DND-41 (cell line): Measurements from ENCODE around the gene TFG.

ENCODE experiments used
- ATAC-seq: fragments of 200-7000 bp; cut with Tn5 transposase; 3 replicates; pipeline ENCODE4 v1.9.1; 2021; ENCODE audit warnings: low read depth; ENCODE audit not compliant: insufficient read depth
- DNase-seq: peaks from one replicate; pipeline ENCODE4 v3.0.0-alpha.2; 2020
- H2AFZ ChIP-seq: 2 replicates; pipeline ENCODE4 v1.6.0; 2012; ENCODE audit warnings: low read depth, low read length
- H3K27ac ChIP-seq: 2 replicates; pipeline ENCODE4 v1.5.1; 2012; ENCODE audit warnings: low read length, inconsistent platforms
- H3K27me3 ChIP-seq: fragments of 200-600 bp; sonication (generic); 2 replicates; pipeline ENCODE4 v1.6.0; 2012; ENCODE audit warnings: low read length, mild to moderate bottlenecking, inconsistent platforms; ENCODE audit not compliant: insufficient read depth, poor library complexity
- H3K36me3 ChIP-seq: 2 replicates; pipeline ENCODE4 v1.5.1; 2012; ENCODE audit warnings: low read length, inconsistent platforms; ENCODE audit not compliant: insufficient read depth
- H3K4me1 ChIP-seq: 2 replicates; pipeline ENCODE4 v1.5.1; 2012; ENCODE audit warnings: mild to moderate bottlenecking, low read length; ENCODE audit not compliant: insufficient read depth
- H3K4me2 ChIP-seq: 2 replicates; pipeline ENCODE4 v1.6.0; 2012; ENCODE audit warnings: mild to moderate bottlenecking, moderate library complexity, low read length, inconsistent platforms; ENCODE audit not compliant: insufficient read depth
- H3K4me3 ChIP-seq, 2 experiments: fragments of 200-600 bp in 1 of 2; shearing (Covaris generic) in 1 of 2; 2 replicates each; pipeline ENCODE4 v1.5.1; 2012 to 2016; ENCODE audit warnings: inconsistent platforms in 2 of 2, low read length in 2 of 2, mild to moderate bottlenecking in 2 of 2, low read depth in 1 of 2, moderate library complexity in 1 of 2
- H3K79me2 ChIP-seq: 2 replicates; pipeline ENCODE4 v1.6.0; 2012; ENCODE audit warnings: low read length, inconsistent platforms; ENCODE audit not compliant: insufficient read depth
- H3K9ac ChIP-seq: 2 replicates; pipeline ENCODE4 v1.6.0; 2012; ENCODE audit warnings: low read depth, mild to moderate bottlenecking, inconsistent platforms, low read length, moderate library complexity
- H3K9me3 ChIP-seq: 2 replicates; pipeline ENCODE4 v1.5.1; 2012; ENCODE audit warnings: low read length, moderate library complexity, mild to moderate bottlenecking, inconsistent platforms; ENCODE audit not compliant: insufficient read depth, severe bottlenecking
- H4K20me1 ChIP-seq: 2 replicates; pipeline ENCODE4 v1.6.0; 2012; ENCODE audit warnings: low read length; ENCODE audit not compliant: insufficient read depth
- EZH2 ChIP-seq: IDR thresholded peaks from 3 replicates; pipeline ENCODE4 v1.6.1; 2012; ENCODE audit warnings: borderline replicate concordance, low read depth, mild to moderate bottlenecking, moderate library complexity, low read length, inconsistent platforms; ENCODE audit not compliant: severe bottlenecking
- TF ChIP-seq, protein P1 (sequence below): IDR thresholded peaks from 2 replicates; pipeline ENCODE4 v1.5.1; 2012; ENCODE audit warnings: borderline replicate concordance, low read length, moderate library complexity, mild to moderate bottlenecking; ENCODE audit not compliant: poor library complexity, severe bottlenecking; ENCODE audit errors: extremely low read depth

Gene TFG

DNA sequence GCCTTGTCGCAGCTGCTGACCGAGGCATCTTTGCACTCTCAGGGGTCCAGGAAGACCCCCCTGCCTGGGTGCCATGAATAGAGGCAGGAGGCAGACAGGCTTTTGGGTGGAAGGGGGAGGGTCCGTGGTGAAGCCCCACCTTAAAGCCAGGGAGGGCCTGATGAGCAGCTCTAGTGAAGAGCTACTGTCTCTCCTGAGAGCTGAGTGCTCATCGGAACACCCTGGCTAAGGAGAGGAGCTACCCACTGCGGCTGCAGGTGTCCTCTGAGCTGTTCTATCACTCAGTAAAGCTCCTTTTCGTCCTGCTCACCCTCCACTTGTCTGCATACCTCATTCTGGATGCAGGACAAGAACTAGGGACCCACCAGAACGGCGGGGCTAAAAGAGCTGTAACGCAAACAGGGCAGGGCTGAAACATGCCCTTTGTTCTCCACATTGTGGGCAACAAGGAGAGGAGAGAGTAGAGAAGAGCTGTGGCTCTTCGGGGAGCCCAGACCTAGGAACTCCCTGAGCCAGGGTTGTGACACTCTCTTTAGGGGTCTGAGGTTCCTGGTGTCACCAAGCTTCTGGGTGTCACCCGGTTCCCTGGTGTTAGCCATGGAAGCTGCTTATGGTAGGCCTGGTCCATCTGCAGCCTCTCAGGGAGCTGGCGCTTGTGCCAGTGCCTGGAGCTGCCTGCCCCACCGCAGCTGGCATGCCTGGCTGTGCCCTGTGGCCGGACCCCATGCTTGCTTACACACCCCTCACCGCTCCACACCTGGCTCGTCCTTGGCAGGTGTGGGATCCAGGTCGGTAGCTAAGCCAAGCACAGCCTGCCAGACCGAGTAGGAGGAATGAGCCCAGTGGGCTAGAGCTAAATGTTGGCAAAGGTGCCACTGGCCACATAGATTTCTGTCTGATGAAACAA, 26.2 kb upstream of the TFG start:
- ATAC-seq (0 out of 3 replicates have a peak, but pooled peaks have one; percentile 39), DNase-seq (no peak)
- no peaks in the 10 kb centered on the region for H4K20me1 ChIP-seq
- H2AFZ ChIP-seq, result no peak overlapping the region
- H3K9me3 ChIP-seq, result no peaks in the 10 kb centered on the region
- H3K4me2 ChIP-seq, result no peak overlapping the region
- no peaks in the 10 kb centered on the region for H3K79me2 ChIP-seq
- TF ChIP-seq, protein P1, sequence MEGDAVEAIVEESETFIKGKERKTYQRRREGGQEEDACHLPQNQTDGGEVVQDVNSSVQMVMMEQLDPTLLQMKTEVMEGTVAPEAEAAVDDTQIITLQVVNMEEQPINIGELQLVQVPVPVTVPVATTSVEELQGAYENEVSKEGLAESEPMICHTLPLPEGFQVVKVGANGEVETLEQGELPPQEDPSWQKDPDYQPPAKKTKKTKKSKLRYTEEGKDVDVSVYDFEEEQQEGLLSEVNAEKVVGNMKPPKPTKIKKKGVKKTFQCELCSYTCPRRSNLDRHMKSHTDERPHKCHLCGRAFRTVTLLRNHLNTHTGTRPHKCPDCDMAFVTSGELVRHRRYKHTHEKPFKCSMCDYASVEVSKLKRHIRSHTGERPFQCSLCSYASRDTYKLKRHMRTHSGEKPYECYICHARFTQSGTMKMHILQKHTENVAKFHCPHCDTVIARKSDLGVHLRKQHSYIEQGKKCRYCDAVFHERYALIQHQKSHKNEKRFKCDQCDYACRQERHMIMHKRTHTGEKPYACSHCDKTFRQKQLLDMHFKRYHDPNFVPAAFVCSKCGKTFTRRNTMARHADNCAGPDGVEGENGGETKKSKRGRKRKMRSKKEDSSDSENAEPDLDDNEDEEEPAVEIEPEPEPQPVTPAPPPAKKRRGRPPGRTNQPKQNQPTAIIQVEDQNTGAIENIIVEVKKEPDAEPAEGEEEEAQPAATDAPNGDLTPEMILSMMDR, result no peak
- TF ChIP-seq EZH2, result no peak
- H3K4me3 ChIP-seq, result no peak overlapping the region
- H3K36me3 ChIP-seq, result no peaks in the 10 kb centered on the region
- H3K27me3 ChIP-seq, result no peaks in the 10 kb centered on the region
- no peaks in the 10 kb centered on the region for H3K4me1 ChIP-seq
- no peak overlapping the region for H3K9ac ChIP-seq
- no peak overlapping the region for H3K27ac ChIP-seq

DNA sequence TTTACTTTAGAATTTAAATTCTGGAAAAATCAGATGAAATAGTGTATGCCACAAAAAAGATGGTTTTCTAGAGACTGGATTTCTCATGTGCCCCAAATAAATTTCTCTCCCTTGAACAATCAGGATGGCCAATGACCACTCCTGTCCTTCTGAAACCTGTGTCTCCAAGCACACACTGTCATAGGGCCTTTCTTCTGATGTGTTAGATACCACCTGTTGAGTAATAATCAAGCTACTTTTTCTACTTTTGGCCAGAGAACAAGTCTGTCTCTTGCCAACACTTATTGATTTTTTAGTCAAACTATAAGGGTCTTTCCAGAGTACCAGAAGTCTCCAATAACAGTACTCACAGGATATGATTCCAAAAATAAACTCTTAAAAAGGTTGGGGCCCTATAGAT, 16.1 kb upstream of the TFG start:
- ATAC-seq, result no peak

DNA sequence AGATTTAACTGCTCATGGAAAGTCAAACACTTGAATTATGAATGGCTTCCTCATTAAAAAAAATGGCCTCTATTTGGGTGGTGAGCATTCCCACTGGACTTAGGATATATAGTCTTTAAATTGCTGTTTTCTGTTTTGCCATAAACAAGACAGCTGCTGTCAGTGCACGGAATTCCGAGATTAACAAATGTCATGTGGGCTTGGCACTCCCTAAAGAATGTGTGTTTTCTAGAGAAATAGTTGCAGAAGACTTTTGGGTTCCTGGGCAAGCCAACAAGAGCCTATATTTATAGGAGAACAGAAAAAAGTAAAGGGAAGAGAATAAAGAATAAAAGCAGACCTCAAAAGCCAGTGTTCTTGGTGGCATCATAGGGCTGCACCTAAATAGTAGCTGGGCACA, 13.6 kb upstream of the TFG start:
- Histone ChIP-seq H3K4me2 (no peak overlapping the region), H3K4me1 (no peaks in the 10 kb centered on the region), H3K9ac (no peak overlapping the region), H3K27me3 (peaks cover 3% of the 10 kb centered on the region), H3K79me2 (no peaks in the 10 kb centered on the region), H3K9me3 (no peaks in the 10 kb centered on the region), H3K4me3 (no peak overlapping the region), H3K27ac (no peak overlapping the region), H2AFZ (no peak overlapping the region), H4K20me1 (no peaks in the 10 kb centered on the region), H3K36me3 (no peaks in the 10 kb centered on the region)
- DNase-seq (no peak), ATAC-seq (no peak)
- TF ChIP-seq, protein P1, result no peak
- TF ChIP-seq EZH2, result no peak

More for the DNA sequence above, 16.1 kb upstream of the TFG start:
- Histone ChIP-seq H4K20me1 (no peaks in the 10 kb centered on the region), H3K79me2 (no peaks in the 10 kb centered on the region), H3K4me1 (no peaks in the 10 kb centered on the region), H3K36me3 (no peaks in the 10 kb centered on the region), H3K27me3 (peaks cover 3% of the 10 kb centered on the region), H2AFZ (no peak overlapping the region), H3K4me3 (no peak overlapping the region), H3K9ac (no peak overlapping the region), H3K27ac (no peak overlapping the region), H3K4me2 (no peak overlapping the region), H3K9me3 (no peaks in the 10 kb centered on the region)
- no peak for DNase-seq
- TF ChIP-seq, protein P1, result no peak
- no peak for TF ChIP-seq EZH2
